HL-60/S4 treated with retinoic acid at 250 ng/mL for 4 days and 3 days (cell line): ENCODE measurements around the gene NKPD1.

Experiments used
- in situ Hi-C: fragments of 300-500 bp; cut with MboI; formaldehyde crosslinking; loops from 2 replicates; pipeline ENCODE4 v1.7.0; 2022; ENCODE audit warnings: low sequenced_read_pairs

The NKPD1 gene

GRCh38 chr19:45160870-45161737 is at the start of gene NKPD1:
Gene NKPD1, minus strand, starts transcription at chr19:45160982. Its CDS starts 832 bp downstream, at chr19:45160150.
- in situ Hi-C loops: no loop called here

GRCh38 chr19:45206328-45206727 is 45.5 kb upstream of the NKPD1 start:
- in situ Hi-C loops: no loop called here

- in situ Hi-C loops: no loop called here
Observed at GRCh38 chr19:45205810-45206209, 45.0 kb upstream of the NKPD1 start.

GRCh38 chr19:45202637-45203036 is 41.9 kb upstream of the NKPD1 start:
- in situ Hi-C loops: no loop called here

GRCh38 chr19:45200568-45200967 is 39.8 kb upstream of the NKPD1 start:
- in situ Hi-C loops: no loop called here

- in situ Hi-C loops: no loop called here
Observed at GRCh38 chr19:45195764-45196163, 35.0 kb upstream of the NKPD1 start.

GRCh38 chr19:45191375-45191774 is 30.6 kb upstream of the NKPD1 start:
- in situ Hi-C loops: no loop called here

- in situ Hi-C loops: no loop called here
Observed at GRCh38 chr19:45189971-45190370, 29.2 kb upstream of the NKPD1 start.

GRCh38 chr19:45187421-45188100 is 26.8 kb upstream of the NKPD1 start:
- in situ Hi-C loops: no loop called here

- in situ Hi-C loops: no loop called here
Observed at GRCh38 chr19:45186509-45187334, 25.9 kb upstream of the NKPD1 start.

GRCh38 chr19:45184115-45184514 is 23.3 kb upstream of the NKPD1 start:
- in situ Hi-C loops: no loop called here

GRCh38 chr19:45182758-45183157 is 22.0 kb upstream of the NKPD1 start:
- in situ Hi-C loops: no loop called here

GRCh38 chr19:45180936-45181335 is 20.2 kb upstream of the NKPD1 start:
- in situ Hi-C loops: no loop called here

GRCh38 chr19:45179892-45180370 is 19.1 kb upstream of the NKPD1 start:
- in situ Hi-C loops: no loop called here

GRCh38 chr19:45179072-45179891 is 18.5 kb upstream of the NKPD1 start:
- in situ Hi-C loops: no loop called here

- in situ Hi-C loops: no loop called here
Observed at GRCh38 chr19:45178262-45179071, 17.7 kb upstream of the NKPD1 start, which contains the start of gene BLOC1S3. Gene BLOC1S3, plus strand, starts transcription at chr19:45178784. Its CDS starts 513 bp downstream, at chr19:45179297.

- in situ Hi-C loops: no loop called here
Observed at GRCh38 chr19:45177817-45178261, 17.1 kb upstream of the NKPD1 start, which contains the start of gene TRAPPC6A. Gene TRAPPC6A, minus strand, starts transcription at chr19:45178237. Its CDS starts 19 bp downstream, at chr19:45178218.

GRCh38 chr19:45175515-45176345 is 14.9 kb upstream of the NKPD1 start:
- in situ Hi-C loops: no loop called here
